HCT116 (cell line): Measurements from ENCODE around the gene RINT1. TPM values are rescaled to one million over a fixed set of nuclear protein-coding genes. Genes with fewer than 3 reads are reported as not detected.

Experiments used
- ATAC-seq: fragments of 200-7000 bp; cut with Tn5 transposase; 2 replicates; pipeline ENCODE4 v1.9.1; 2020; ENCODE audit warnings: mild to moderate bottlenecking, moderate library complexity
- BruUV-seq: library from RNA; stranded (reverse); fragments of 400-500 nt; replicated peaks from 2 replicates; lab custom pipeline; 2021; lab: Mats Ljungman, UMichigan
- CTCF ChIA-PET: fragments of 300-600 bp; sonication (Branson Sonifier 250); formaldehyde crosslinking; loops from one replicate; lab custom pipeline; 2021; ENCODE audit warnings: antibody characterized with exemption; lab: Charles Lee
- POLR2A ChIA-PET: fragments of 300-600, 350-600 bp; sonication (Branson Sonifier 250); formaldehyde crosslinking; loops from one replicate; lab custom pipeline; 2021; ENCODE audit warnings: antibody characterized with exemption; lab: Charles Lee
- RAD21 ChIA-PET, 2 experiments: fragments of 300-600 bp; sonication (Branson Sonifier 250); formaldehyde crosslinking; loops; one replicate each; lab custom pipeline; 2023; ENCODE audit warnings: low total read pairs in 2 of 2; ENCODE audit not compliant: uncharacterized antibody in 2 of 2, unreplicated experiment in 2 of 2, low non-redundant PET in 1 of 2; lab: Charles Lee
- DNase-seq: peaks from one replicate; pipeline ENCODE4 v3.0.0-alpha.2; 2010; ENCODE audit warnings: low read depth, low spot score
- H2AFZ ChIP-seq: fragments of 200-600 bp; shearing (Covaris generic), sonication (generic); 2 replicates; pipeline ENCODE4 v1.6.1; 2017; ENCODE audit warnings: low read depth, mixed run types, mixed read lengths, antibody characterized with exemption, low read length; ENCODE audit not compliant: poor library complexity, severe bottlenecking
- H3K27ac ChIP-seq: 2 replicates; pipeline ENCODE4 v1.5.1; 2012; ENCODE audit warnings: low read depth, low read length
- H3K27me3 ChIP-seq: fragments of 200-600 bp; sonication (generic); 2 replicates; pipeline ENCODE4 v1.6.1; 2016; ENCODE audit warnings: mixed run types, low read length, mixed read lengths; ENCODE audit not compliant: insufficient read depth
- H3K36me3 ChIP-seq, 2 experiments: fragments of 200-500 bp in 1 of 2; fragments of 200-600 bp in 1 of 2; sonication (Bioruptor generic) in 1 of 2; sonication (generic) in 1 of 2; 2 replicates each; pipeline versions ENCODE4 v1.5.1 to v1.6.1; 2014 to 2016; ENCODE audit warnings: low read length in 2 of 2, inconsistent platforms in 1 of 2, mixed read lengths in 1 of 2, mixed run types in 1 of 2; ENCODE audit not compliant: insufficient read depth in 2 of 2, control insufficient read depth in 1 of 2
- H3K4me1 ChIP-seq, 2 experiments: fragments of 200-600 bp in 1 of 2; sonication (generic) in 1 of 2; 2 replicates each; pipeline versions ENCODE4 v1.5.1 to v1.6.1; 2012 to 2017; ENCODE audit warnings: low read length in 2 of 2, inconsistent platforms in 1 of 2, mild to moderate bottlenecking in 1 of 2, mixed read lengths in 1 of 2, mixed run types in 1 of 2, moderate library complexity in 1 of 2; ENCODE audit not compliant: insufficient read depth in 2 of 2, control insufficient read depth in 1 of 2
- H3K4me2 ChIP-seq: fragments of 200-600 bp; sonication (generic); 2 replicates; pipeline ENCODE4 v1.6.1; 2017; ENCODE audit warnings: mixed run types, low read length, mixed read lengths
- H3K4me3 ChIP-seq, 2 experiments: fragments of 200-600 bp in 1 of 2; sonication (generic) in 1 of 2; replicated peaks in 1 of 2; 2 replicates each; pipeline ENCODE4 v1.5.1; 2011 to 2016; ENCODE audit warnings: low read length in 2 of 2, control low read depth in 1 of 2, low read depth in 1 of 2, mild to moderate bottlenecking in 1 of 2, mixed read lengths in 1 of 2, mixed run types in 1 of 2
- H3K79me2 ChIP-seq: fragments of 200-600 bp; sonication (generic); 2 replicates; pipeline ENCODE4 v1.6.1; 2017; ENCODE audit warnings: mild to moderate bottlenecking, mixed run types, low read length, moderate library complexity, mixed read lengths; ENCODE audit not compliant: insufficient read depth
- H3K9ac ChIP-seq: fragments of 200-600 bp; sonication (generic); 2 replicates; pipeline ENCODE4 v1.6.1; 2016; ENCODE audit warnings: low read length, mixed read lengths
- H3K9me2 ChIP-seq: fragments of 200-600 bp; sonication (generic), shearing (Covaris generic); 2 replicates; pipeline ENCODE4 v1.6.1; 2017; ENCODE audit warnings: mixed run types, mild to moderate bottlenecking, moderate library complexity; ENCODE audit not compliant: insufficient read depth
- H3K9me3 ChIP-seq, 2 experiments: fragments of 200-500 bp in 1 of 2; fragments of 200-600 bp in 1 of 2; sonication (Bioruptor generic) in 1 of 2; sonication (generic) in 1 of 2; 2 replicates each; pipeline ENCODE4 v1.6.1; 2014 to 2017; ENCODE audit warnings: low read length in 2 of 2, mixed read lengths in 2 of 2, inconsistent platforms in 1 of 2, low read depth in 1 of 2, mild to moderate bottlenecking in 1 of 2, mixed run types in 1 of 2, moderate library complexity in 1 of 2; ENCODE audit not compliant: control insufficient read depth in 1 of 2, insufficient read depth in 1 of 2
- H4K20me1 ChIP-seq: fragments of 200-600 bp; sonication (generic), shearing (Covaris generic); 2 replicates; pipeline ENCODE4 v1.6.1; 2017; ENCODE audit warnings: mixed run types, mild to moderate bottlenecking, moderate library complexity; ENCODE audit not compliant: insufficient read depth
- CEBPB ChIP-seq: IDR thresholded peaks from 2 replicates; pipeline ENCODE4 v1.6.1; 2012; ENCODE audit warnings: low read depth
- EGR1 ChIP-seq: IDR thresholded peaks from 2 replicates; pipeline ENCODE4 v1.6.1; 2012; ENCODE audit warnings: low read depth
- EZH2 ChIP-seq: fragments of 200-600 bp; sonication (generic); IDR thresholded peaks from 2 replicates; pipeline ENCODE4 v1.6.1; 2017; ENCODE audit warnings: antibody characterized with exemption, mixed run types
- JUND ChIP-seq: IDR thresholded peaks from 2 replicates; pipeline ENCODE4 v1.6.1; 2012
- POLR2A ChIP-seq: IDR thresholded peaks from 2 replicates; pipeline ENCODE4 v1.7.0; 2011; ENCODE audit warnings: borderline replicate concordance; ENCODE audit not compliant: insufficient read depth, insufficient read length; ENCODE audit errors: extremely low read depth
- POLR2AphosphoS5 ChIP-seq: IDR thresholded peaks from 2 replicates; pipeline ENCODE4 v1.6.1; 2011; ENCODE audit warnings: mild to moderate bottlenecking, low read depth, low read length, moderate library complexity
- SP1 ChIP-seq: IDR thresholded peaks from 2 replicates; pipeline ENCODE4 v1.6.1; 2012; ENCODE audit warnings: low read depth
- SRF ChIP-seq: IDR thresholded peaks from 2 replicates; pipeline ENCODE4 v1.6.1; 2012; ENCODE audit warnings: low read depth
- TCF7L2 ChIP-seq: IDR thresholded peaks from 2 replicates; pipeline ENCODE4 v1.7.0; 2011; ENCODE audit warnings: borderline replicate concordance, inconsistent platforms; ENCODE audit not compliant: insufficient read depth, insufficient read length; ENCODE audit errors: extremely low read depth
- YY1 ChIP-seq: IDR thresholded peaks from 2 replicates; pipeline ENCODE4 v1.6.1; 2011; ENCODE audit warnings: low read length, low read depth, moderate library complexity, mild to moderate bottlenecking; ENCODE audit not compliant: insufficient replicate concordance; ENCODE audit errors: extremely low read depth
- ZNF274 ChIP-seq: fragments of 200-500 bp; sonication (Bioruptor generic); IDR thresholded peaks from 2 replicates; pipeline ENCODE4 v1.6.1; 2014; ENCODE audit warnings: mild to moderate bottlenecking, low read depth, low read length, inconsistent platforms
- intact Hi-C: fragments of 100-400 bp; cut with micrococcal nuclease; formaldehyde crosslinking; loops from 2 replicates; pipeline ENCODE4 v1.10.0; 2022
- total RNA-seq: library from RNA; stranded (reverse); gene quantifications from one replicate; pipeline ENCODE4 v1.2.1, GENCODE V29; 2021; ENCODE audit not compliant: unreplicated experiment
- TF ChIP-seq, protein P1 (sequence below): IDR thresholded peaks from 2 replicates; pipeline ENCODE4 v1.6.1; 2011; ENCODE audit warnings: mild to moderate bottlenecking, low read length, moderate library complexity; ENCODE audit not compliant: insufficient replicate concordance; ENCODE audit errors: extremely low read depth
- TF ChIP-seq, protein P2 (sequence below): IDR thresholded peaks from 2 replicates; pipeline ENCODE4 v1.6.1; 2012
- TF ChIP-seq, protein P3 (sequence below), 3 experiments: fragments of 200-600 bp in 1 of 3; sonication (generic) in 1 of 3; IDR thresholded peaks in 2 of 3; conservative IDR thresholded peaks in 1 of 3; 2 replicates each; pipeline ENCODE4 v1.5.1; 2012 to 2017; ENCODE audit warnings: low read depth in 2 of 3, low read length in 2 of 3, antibody characterized with exemption in 1 of 3, borderline replicate concordance in 1 of 3, control low read depth in 1 of 3, mild to moderate bottlenecking in 1 of 3, mixed read lengths in 1 of 3, mixed run types in 1 of 3, moderate library complexity in 1 of 3; ENCODE audit not compliant: insufficient read depth in 1 of 3

RINT1 gene
- total RNA-seq, 1 experiment from 2014 or later, result 24.3 TPM

DNA sequence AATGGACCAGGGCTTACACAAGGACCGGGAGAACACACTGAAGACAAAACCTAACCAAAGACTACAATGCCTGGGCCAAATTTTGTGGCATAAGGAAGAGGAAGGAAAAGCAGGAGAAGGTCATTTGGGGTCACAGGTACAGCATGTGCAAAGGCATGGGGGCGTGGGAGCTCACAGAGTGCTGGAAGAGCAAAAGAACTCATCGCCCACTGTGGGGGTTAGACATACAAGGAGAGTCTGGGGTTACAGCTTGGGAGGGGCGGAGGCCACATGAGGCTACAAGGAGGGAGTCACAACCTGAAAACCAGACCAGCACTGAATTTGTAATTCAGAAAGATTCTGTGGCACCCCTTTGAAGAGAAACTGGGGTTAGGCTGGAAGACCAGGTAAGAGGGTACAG is 19.6 kb upstream of the RINT1 start:
- Histone ChIP-seq H2AFZ (no peak overlapping the region), H3K36me3 (peaks cover 10 to 11% of the 10 kb centered on the region in 2 experiments; a peak in 2 of 4 replicates), H3K4me1 (peaks cover 3 to 6% of the 10 kb centered on the region in 2 experiments; a peak in 1 of 4 replicates), H4K20me1 (peaks cover 14% of the 10 kb centered on the region; the same call in 1 of the 2 replicates), H3K4me2 (no peak overlapping the region)
- POLR2A ChIA-PET, result no interaction called here
- intact Hi-C loops, result no loop called here
- DNase-seq, result no peak
- TF ChIP-seq POLR2A (no peak), JUND (no peak), EGR1 (no peak)
- TF ChIP-seq, all 23 proteins: peak for 0
- Histone ChIP-seq H3K9me2 (no peaks in the 10 kb centered on the region), H3K4me3 (no peak overlapping the region), H3K9ac (no peak overlapping the region), H3K9me3 (no peaks in the 10 kb centered on the region), H3K79me2 (peaks cover 89% of the 10 kb centered on the region), H3K27ac (no peak overlapping the region), H3K27me3 (no peaks in the 10 kb centered on the region)
- ChIA-PET RAD21 (no interaction called here), CTCF (no interaction called here)
- no peak for ATAC-seq
- BruUV-seq, result no TSS peak

DNA sequence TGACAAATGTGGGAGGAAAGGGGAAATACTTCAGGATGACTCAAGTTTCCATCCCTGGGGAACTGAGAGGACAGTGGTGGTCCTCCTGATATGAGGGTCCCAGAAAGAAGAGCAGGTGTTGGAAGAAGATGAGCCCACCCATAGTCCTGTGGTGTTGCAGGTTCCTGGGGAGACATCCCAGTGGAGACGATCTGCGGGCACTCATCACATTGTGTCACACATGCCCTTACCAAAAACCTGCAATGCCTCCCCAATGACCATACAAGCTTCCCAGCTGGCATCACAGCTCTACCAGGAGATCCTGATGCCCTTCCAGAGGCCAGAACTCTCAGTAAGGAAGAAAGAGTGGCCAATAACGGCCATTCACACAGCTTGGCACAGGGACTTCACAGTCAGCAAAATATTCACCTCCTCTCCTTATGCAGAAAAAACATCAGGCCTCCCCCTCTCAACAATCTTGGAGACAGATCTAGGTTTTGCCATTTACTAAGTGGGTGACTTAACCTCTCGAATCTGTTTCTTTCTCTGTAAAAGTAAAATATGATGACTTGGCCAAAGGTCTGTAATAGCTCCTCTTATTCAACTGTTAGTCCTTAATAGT is 19.0 kb upstream of the RINT1 start:
- no TSS peak for BruUV-seq
- POLR2A ChIA-PET, result no interaction called here
- no peak for TF ChIP-seq EZH2
- TF ChIP-seq JUND, result no peak
- TF ChIP-seq, protein P1, sequence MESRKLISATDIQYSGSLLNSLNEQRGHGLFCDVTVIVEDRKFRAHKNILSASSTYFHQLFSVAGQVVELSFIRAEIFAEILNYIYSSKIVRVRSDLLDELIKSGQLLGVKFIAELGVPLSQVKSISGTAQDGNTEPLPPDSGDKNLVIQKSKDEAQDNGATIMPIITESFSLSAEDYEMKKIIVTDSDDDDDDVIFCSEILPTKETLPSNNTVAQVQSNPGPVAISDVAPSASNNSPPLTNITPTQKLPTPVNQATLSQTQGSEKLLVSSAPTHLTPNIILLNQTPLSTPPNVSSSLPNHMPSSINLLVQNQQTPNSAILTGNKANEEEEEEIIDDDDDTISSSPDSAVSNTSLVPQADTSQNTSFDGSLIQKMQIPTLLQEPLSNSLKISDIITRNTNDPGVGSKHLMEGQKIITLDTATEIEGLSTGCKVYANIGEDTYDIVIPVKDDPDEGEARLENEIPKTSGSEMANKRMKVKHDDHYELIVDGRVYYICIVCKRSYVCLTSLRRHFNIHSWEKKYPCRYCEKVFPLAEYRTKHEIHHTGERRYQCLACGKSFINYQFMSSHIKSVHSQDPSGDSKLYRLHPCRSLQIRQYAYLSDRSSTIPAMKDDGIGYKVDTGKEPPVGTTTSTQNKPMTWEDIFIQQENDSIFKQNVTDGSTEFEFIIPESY, result no peak
- TF ChIP-seq POLR2A, result no peak
- TF ChIP-seq ZNF274, result no peak
- TF ChIP-seq CEBPB, result no peak
- TF ChIP-seq YY1, result no peak
- TF ChIP-seq, protein P2, sequence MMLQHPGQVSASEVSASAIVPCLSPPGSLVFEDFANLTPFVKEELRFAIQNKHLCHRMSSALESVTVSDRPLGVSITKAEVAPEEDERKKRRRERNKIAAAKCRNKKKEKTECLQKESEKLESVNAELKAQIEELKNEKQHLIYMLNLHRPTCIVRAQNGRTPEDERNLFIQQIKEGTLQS, result no peak
- TF ChIP-seq TCF7L2, result no peak
- TF ChIP-seq SP1, result no peak
- TF ChIP-seq POLR2AphosphoS5, result no peak
- TF ChIP-seq, protein P3, sequence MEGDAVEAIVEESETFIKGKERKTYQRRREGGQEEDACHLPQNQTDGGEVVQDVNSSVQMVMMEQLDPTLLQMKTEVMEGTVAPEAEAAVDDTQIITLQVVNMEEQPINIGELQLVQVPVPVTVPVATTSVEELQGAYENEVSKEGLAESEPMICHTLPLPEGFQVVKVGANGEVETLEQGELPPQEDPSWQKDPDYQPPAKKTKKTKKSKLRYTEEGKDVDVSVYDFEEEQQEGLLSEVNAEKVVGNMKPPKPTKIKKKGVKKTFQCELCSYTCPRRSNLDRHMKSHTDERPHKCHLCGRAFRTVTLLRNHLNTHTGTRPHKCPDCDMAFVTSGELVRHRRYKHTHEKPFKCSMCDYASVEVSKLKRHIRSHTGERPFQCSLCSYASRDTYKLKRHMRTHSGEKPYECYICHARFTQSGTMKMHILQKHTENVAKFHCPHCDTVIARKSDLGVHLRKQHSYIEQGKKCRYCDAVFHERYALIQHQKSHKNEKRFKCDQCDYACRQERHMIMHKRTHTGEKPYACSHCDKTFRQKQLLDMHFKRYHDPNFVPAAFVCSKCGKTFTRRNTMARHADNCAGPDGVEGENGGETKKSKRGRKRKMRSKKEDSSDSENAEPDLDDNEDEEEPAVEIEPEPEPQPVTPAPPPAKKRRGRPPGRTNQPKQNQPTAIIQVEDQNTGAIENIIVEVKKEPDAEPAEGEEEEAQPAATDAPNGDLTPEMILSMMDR (IDR thresholded peaks at IDR 0.05 in 2 of 3, conservative IDR thresholded peaks at IDR 0.05 in 1 of 3; ENCODE audit: borderline replicate concordance in 1 of 3, insufficient read depth in 1 of 3, low read depth in 2 of 3, low read length in 2 of 3), result no peak
- no peak for TF ChIP-seq SRF

More for the DNA sequence above, 19.0 kb upstream of the RINT1 start:
- CTCF ChIA-PET, result no interaction called here
- peaks cover 14% of the 10 kb centered on the region; the same call in 1 of the 2 replicates for H4K20me1 ChIP-seq
- H2AFZ ChIP-seq, result no peak overlapping the region
- H3K9ac ChIP-seq, result no peak overlapping the region
- RAD21 ChIA-PET, result no interaction called here
- DNase-seq (no peak), ATAC-seq (no peak)
- H3K9me2 ChIP-seq, result no peaks in the 10 kb centered on the region
- no peak overlapping the region for H3K4me3 ChIP-seq
- no peaks in the 10 kb centered on the region for H3K9me3 ChIP-seq
- peaks cover 3 to 6% of the 10 kb centered on the region in 2 experiments; a peak in 1 of 4 replicates for H3K4me1 ChIP-seq
- H3K79me2 ChIP-seq, result peaks cover 91% of the 10 kb centered on the region
- no peak overlapping the region for H3K4me2 ChIP-seq
- no peaks in the 10 kb centered on the region for H3K27me3 ChIP-seq
- H3K27ac ChIP-seq, result no peak overlapping the region
- intact Hi-C loops, result no loop called here
- H3K36me3 ChIP-seq, result peaks cover 6 to 10% of the 10 kb centered on the region in 2 experiments; a peak in 2 of 4 replicates
